Inflammatory macrophage (primary cell): ENCODE measurements around the gene CLEC16A.

Experiments
- DNase-seq, 2 donors: peaks; one replicate each; pipeline ENCODE4 v3.0.0-alpha.2; 2020 to 2022

CLEC16A gene

GRCh38 chr16:11046382-11046931 lies 102.1 kb downstream of the CLEC16A start:
- no peak for DNase-seq

GRCh38 chr16:11047057-11047456 lies 102.7 kb downstream of the CLEC16A start:
- no peak for DNase-seq

GRCh38 chr16:11047939-11048800 lies 103.8 kb downstream of the CLEC16A start:
- DNase-seq = no peak

GRCh38 chr16:11049396-11050059 lies 105.2 kb downstream of the CLEC16A start:
- no peak for DNase-seq

GRCh38 chr16:11050536-11050935 lies 106.2 kb downstream of the CLEC16A start:
- no peak for DNase-seq

- peak; percentile 49 to 73 for DNase-seq
Measured at GRCh38 chr16:11050944-11051343, 106.6 kb downstream of the CLEC16A start.

- no peak for DNase-seq
Measured at GRCh38 chr16:11051430-11051829, 107.1 kb downstream of the CLEC16A start.

GRCh38 chr16:11051879-11052808 lies 107.8 kb downstream of the CLEC16A start:
- peak; percentile 67 to 77 for DNase-seq

- DNase-seq = no peak
Measured at GRCh38 chr16:11053916-11054460, 109.6 kb downstream of the CLEC16A start.

- no peak for DNase-seq
Measured at GRCh38 chr16:11056090-11056992, 112.0 kb downstream of the CLEC16A start.

GRCh38 chr16:11056993-11057649 lies 112.8 kb downstream of the CLEC16A start:
- DNase-seq = no peak

GRCh38 chr16:11057711-11058345 lies 113.5 kb downstream of the CLEC16A start:
- no peak for DNase-seq

- no peak for DNase-seq
Measured at GRCh38 chr16:11058832-11059231, 114.5 kb downstream of the CLEC16A start.

- DNase-seq = no peak
Measured at GRCh38 chr16:11059588-11059987, 115.2 kb downstream of the CLEC16A start.

- no peak for DNase-seq
Measured at GRCh38 chr16:11060364-11060763, 116.0 kb downstream of the CLEC16A start.

- DNase-seq = no peak
Measured at GRCh38 chr16:11060842-11061241, 116.5 kb downstream of the CLEC16A start.

GRCh38 chr16:11061629-11062270 lies 117.4 kb downstream of the CLEC16A start:
- DNase-seq = no peak

GRCh38 chr16:11063448-11064201 lies 119.3 kb downstream of the CLEC16A start:
- DNase-seq = no peak

- no peak for DNase-seq
Measured at GRCh38 chr16:11064202-11064540, 119.8 kb downstream of the CLEC16A start.
